Dermis blood vessel endothelial cell (primary cell): ENCODE data around the gene COA1. TPM values are rescaled to one million over a fixed set of nuclear protein-coding genes. Genes with fewer than 3 reads are reported as not detected.
A peak's percentile ranks its signal among the peaks of the same experiment; 100 is the strongest.
"Not testable (repeated sequence)": the region's sequence is repeated elsewhere in the genome, so short reads cannot be mapped to it uniquely, and the experiment has no call there.

ENCODE experiments used
- DNase-seq: peaks from one replicate; pipeline ENCODE4 v3.0.0; 2010
- total RNA-seq: library from RNA; depleted of rRNA; stranded (reverse); fragments of >200 nt; gene quantifications from 2 replicates; pipeline ENCODE4 v1.2.3, GENCODE V29; 2014

The COA1 gene
- total RNA-seq, 1 donor from 2014 or later: 47.3 TPM

- DNase-seq: not testable (repeated sequence)
Measured at GRCh38 chr7:43687866-43688265, 41.5 kb downstream of the COA1 start.

- no peak for DNase-seq
Measured at GRCh38 chr7:43686991-43687390, 42.3 kb downstream of the COA1 start.

- no peak for DNase-seq
Measured at GRCh38 chr7:43680736-43681135, 48.6 kb downstream of the COA1 start.

GRCh38 chr7:43679210-43680068, 49.9 kb downstream of the COA1 start:
- DNase-seq: no peak

GRCh38 chr7:43678315-43678714, 51.0 kb downstream of the COA1 start:
- no peak for DNase-seq

- no peak for DNase-seq
Measured at GRCh38 chr7:43677864-43678263, 51.5 kb downstream of the COA1 start.

- DNase-seq: peak; percentile 79
Measured at GRCh38 chr7:43674559-43675436, 54.5 kb downstream of the COA1 start.

- not testable (repeated sequence) for DNase-seq
Measured at GRCh38 chr7:43673243-43673976, 55.9 kb downstream of the COA1 start.

- DNase-seq: no peak
Measured at GRCh38 chr7:43671521-43671920, 57.8 kb downstream of the COA1 start.

GRCh38 chr7:43669286-43670081, 59.8 kb downstream of the COA1 start:
- DNase-seq: peak; percentile 25

- no peak for DNase-seq
Measured at GRCh38 chr7:43668035-43668434, 61.3 kb downstream of the COA1 start.

GRCh38 chr7:43666938-43667337, 62.4 kb downstream of the COA1 start:
- no peak for DNase-seq

- DNase-seq: no peak
Measured at GRCh38 chr7:43664681-43665080, 64.6 kb downstream of the COA1 start.

- no peak for DNase-seq
Measured at GRCh38 chr7:43660141-43660540, 69.2 kb downstream of the COA1 start.

- no peak for DNase-seq
Measured at GRCh38 chr7:43659549-43659896, 69.8 kb downstream of the COA1 start.

GRCh38 chr7:43658718-43659548, 70.4 kb downstream of the COA1 start:
- no peak for DNase-seq

- no peak for DNase-seq
Measured at GRCh38 chr7:43656997-43657396, 72.3 kb downstream of the COA1 start.

GRCh38 chr7:43655584-43655983, 73.7 kb downstream of the COA1 start:
- DNase-seq: no peak

- no peak for DNase-seq
Measured at GRCh38 chr7:43653891-43654504, 75.3 kb downstream of the COA1 start.

- no peak for DNase-seq
Measured at GRCh38 chr7:43653466-43653865, 75.9 kb downstream of the COA1 start.

GRCh38 chr7:43652364-43652763, 77.0 kb downstream of the COA1 start:
- DNase-seq: no peak
